ENCODE results near the gene SOBP.

Gene SOBP

GRCh38 chr6:107657373-107657754, 167.4 kb downstream of the SOBP start:
- no peak for DNase-seq (ENCODE audit: low read depth, low spot score)

GRCh38 chr6:107657755-107658461, 168.0 kb downstream of the SOBP start:
- no peak for DNase-seq (ENCODE audit: low read depth, low spot score)

GRCh38 chr6:107658920-107659865, 169.3 kb downstream of the SOBP start:
- DNase-seq (ENCODE audit: low read depth, low spot score): no peak

GRCh38 chr6:107660839-107661238, 170.9 kb downstream of the SOBP start:
- DNase-seq (ENCODE audit: low read depth, low spot score): no peak

GRCh38 chr6:107661291-107661690, 171.4 kb downstream of the SOBP start:
- DNase-seq (ENCODE audit: low read depth, low spot score): no peak

- no peak for DNase-seq (ENCODE audit: low read depth, low spot score)
These were observed 172.4 kb downstream of the SOBP start for GRCh38 chr6:107662333-107662732.

- DNase-seq (ENCODE audit: low read depth, low spot score): no peak
These were observed 173.4 kb downstream of the SOBP start for GRCh38 chr6:107663308-107663707.

- DNase-seq (ENCODE audit: low read depth, low spot score): no peak
These were observed 175.5 kb downstream of the SOBP start for GRCh38 chr6:107665382-107665781.

GRCh38 chr6:107666084-107666980, 176.4 kb downstream of the SOBP start:
- no peak for DNase-seq (ENCODE audit: low read depth, low spot score)

GRCh38 chr6:107666981-107667601, 177.2 kb downstream of the SOBP start:
- no peak for DNase-seq (ENCODE audit: low read depth, low spot score)

- DNase-seq (ENCODE audit: low read depth, low spot score): no peak
These were observed 177.9 kb downstream of the SOBP start for GRCh38 chr6:107667790-107668189.

- DNase-seq (ENCODE audit: low read depth, low spot score): no peak
These were observed 179.0 kb downstream of the SOBP start for GRCh38 chr6:107668743-107669474.

- DNase-seq (ENCODE audit: low read depth, low spot score): no peak
These were observed 180.9 kb downstream of the SOBP start for GRCh38 chr6:107670792-107671199.

- DNase-seq (ENCODE audit: low read depth, low spot score): no peak
These were observed 183.2 kb downstream of the SOBP start for GRCh38 chr6:107673076-107673494.

GRCh38 chr6:107674995-107675738, 185.2 kb downstream of the SOBP start:
- peak; percentile 64 for DNase-seq (ENCODE audit: low read depth, low spot score)

- DNase-seq (ENCODE audit: low read depth, low spot score): no peak
These were observed 186.1 kb downstream of the SOBP start for GRCh38 chr6:107676042-107676441.

- DNase-seq (ENCODE audit: low read depth, low spot score): no peak
These were observed 187.5 kb downstream of the SOBP start for GRCh38 chr6:107677399-107677798.

- DNase-seq (ENCODE audit: low read depth, low spot score): no peak
These were observed 189.5 kb downstream of the SOBP start for GRCh38 chr6:107679457-107679856.

- DNase-seq (ENCODE audit: low read depth, low spot score): no peak
These were observed 192.8 kb downstream of the SOBP start for GRCh38 chr6:107682721-107683120.

- DNase-seq (ENCODE audit: low read depth, low spot score): no peak
These were observed 193.3 kb downstream of the SOBP start for GRCh38 chr6:107683183-107683582.

Data from activated CD4-positive, CD25-positive, alpha-beta regulatory T cell treated with anti-CD3 and anti-CD28 coated beads, Interleukin-2, amount 50 U/mL, for 16 hours (primary cell).